GM18519 (cell line): ENCODE measurements around the gene REPS1.
"Not testable (repeated sequence)": the region's sequence is repeated elsewhere in the genome, so short reads cannot be mapped to it uniquely, and the experiment has no call there.

Source experiments
- ATAC-seq: cut with Tn5 transposase; IDR thresholded peaks from one replicate; pipeline ENCODE4 v1.9.1; 2021; ENCODE audit warnings: mild to moderate bottlenecking, moderate library complexity; ENCODE audit not compliant: unreplicated experiment, low FRiP score

Gene REPS1, protein sequence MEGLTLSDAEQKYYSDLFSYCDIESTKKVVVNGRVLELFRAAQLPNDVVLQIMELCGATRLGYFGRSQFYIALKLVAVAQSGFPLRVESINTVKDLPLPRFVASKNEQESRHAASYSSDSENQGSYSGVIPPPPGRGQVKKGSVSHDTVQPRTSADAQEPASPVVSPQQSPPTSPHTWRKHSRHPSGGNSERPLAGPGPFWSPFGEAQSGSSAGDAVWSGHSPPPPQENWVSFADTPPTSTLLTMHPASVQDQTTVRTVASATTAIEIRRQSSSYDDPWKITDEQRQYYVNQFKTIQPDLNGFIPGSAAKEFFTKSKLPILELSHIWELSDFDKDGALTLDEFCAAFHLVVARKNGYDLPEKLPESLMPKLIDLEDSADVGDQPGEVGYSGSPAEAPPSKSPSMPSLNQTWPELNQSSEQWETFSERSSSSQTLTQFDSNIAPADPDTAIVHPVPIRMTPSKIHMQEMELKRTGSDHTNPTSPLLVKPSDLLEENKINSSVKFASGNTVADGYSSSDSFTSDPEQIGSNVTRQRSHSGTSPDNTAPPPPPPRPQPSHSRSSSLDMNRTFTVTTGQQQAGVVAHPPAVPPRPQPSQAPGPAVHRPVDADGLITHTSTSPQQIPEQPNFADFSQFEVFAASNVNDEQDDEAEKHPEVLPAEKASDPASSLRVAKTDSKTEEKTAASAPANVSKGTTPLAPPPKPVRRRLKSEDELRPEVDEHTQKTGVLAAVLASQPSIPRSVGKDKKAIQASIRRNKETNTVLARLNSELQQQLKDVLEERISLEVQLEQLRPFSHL

DNA sequence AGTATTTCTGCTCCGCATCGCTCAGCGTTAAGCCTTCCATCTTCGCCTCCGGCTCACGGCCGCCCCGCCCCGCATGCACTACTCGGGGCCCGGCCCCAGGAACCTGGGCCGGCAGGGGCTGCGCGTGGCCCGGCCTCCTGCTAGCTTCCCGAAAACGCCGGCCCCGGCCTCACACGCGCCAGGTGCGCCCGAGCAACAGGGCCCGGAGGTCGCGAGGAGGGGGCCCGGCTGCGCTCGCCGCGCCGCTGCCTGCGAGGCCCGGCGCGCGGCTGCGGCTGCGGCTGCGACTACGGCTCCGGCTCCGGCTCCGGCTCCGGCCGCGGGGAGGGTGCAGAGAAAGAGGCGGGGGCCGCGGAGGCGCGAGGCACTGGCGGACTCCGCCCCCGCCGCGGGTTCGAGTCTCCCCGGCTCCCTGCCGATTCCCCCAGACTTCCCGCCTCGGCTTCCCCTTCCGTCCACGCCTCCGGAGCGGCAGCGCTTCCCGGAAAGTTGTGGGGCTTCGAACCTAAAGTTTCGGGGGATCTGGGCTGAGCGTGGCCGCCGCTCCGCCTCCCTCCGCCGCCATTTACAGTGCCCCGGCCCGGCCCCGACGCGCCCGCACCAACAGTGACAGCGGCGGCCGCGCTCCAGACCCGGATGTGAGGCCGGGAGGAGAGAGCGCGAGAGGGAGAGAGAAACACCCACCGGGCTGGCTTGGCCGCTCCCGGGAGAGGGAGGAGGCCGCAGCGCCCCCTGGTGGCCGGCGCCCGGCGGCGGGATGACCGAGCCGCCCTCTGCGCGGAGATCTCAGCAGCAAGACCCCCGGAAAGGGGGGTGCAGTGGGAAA lies at the start of gene REPS1:
Gene REPS1, minus strand, starts transcription at position 611 of the 826 bp plus-strand sequence. Its CDS starts 571 bp downstream, at position 40.
- ATAC-seq: peak; percentile 82

DNA sequence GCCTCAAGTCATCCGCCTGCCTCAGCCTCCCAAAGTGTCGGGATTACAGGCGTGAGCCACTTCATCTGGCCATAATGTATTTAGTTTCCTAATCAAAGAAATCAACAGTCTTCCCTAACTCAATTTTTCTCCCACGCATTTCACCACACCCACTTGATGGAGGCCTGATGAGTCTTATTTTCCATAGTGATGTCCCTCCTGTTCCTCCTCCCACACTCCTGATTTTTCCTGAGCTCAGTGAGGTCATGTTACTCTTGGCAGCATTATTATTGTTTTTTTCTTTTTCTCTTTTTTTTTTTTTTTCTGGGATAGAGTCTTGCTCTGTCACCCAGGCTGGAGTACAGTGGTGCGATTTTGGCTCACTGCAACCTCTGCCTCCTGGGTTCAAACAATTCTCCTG lies 49.4 kb upstream of the REPS1 start:
- no peak for ATAC-seq

DNA sequence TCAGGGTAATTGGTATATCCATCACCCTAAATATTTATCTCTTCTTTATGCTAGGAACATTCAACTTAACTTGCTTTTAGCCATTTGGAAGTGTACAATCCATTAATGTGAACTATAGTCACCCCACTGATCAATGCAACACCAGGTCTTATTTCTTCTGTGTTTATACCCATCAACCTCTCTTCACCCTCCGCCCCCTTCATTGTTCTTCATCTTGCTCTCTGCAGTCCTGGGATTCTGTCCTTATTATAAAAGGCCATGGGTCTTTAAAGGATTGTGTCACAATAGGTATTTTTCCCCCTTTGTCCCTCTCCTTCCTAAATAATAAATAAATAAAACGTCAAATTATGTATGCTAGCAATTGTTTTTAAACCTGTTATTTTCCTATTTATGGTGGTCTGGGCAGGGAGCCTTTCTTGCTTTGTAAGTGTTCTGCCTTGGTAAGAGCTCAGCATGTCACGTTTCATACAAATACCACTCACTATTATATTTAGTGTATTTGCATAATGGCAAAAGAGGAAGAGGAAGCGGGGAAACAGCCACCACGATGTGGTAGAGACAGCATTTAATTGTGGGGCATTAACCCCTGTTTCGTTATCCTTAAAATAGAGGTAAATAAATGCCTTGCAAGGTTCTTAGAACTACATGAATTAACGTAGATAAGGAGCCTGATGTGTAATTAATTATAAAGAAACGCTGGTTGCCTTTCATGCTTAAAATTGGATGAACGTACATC lies 42.3 kb upstream of the REPS1 start:
- peak; percentile 62 for ATAC-seq

DNA sequence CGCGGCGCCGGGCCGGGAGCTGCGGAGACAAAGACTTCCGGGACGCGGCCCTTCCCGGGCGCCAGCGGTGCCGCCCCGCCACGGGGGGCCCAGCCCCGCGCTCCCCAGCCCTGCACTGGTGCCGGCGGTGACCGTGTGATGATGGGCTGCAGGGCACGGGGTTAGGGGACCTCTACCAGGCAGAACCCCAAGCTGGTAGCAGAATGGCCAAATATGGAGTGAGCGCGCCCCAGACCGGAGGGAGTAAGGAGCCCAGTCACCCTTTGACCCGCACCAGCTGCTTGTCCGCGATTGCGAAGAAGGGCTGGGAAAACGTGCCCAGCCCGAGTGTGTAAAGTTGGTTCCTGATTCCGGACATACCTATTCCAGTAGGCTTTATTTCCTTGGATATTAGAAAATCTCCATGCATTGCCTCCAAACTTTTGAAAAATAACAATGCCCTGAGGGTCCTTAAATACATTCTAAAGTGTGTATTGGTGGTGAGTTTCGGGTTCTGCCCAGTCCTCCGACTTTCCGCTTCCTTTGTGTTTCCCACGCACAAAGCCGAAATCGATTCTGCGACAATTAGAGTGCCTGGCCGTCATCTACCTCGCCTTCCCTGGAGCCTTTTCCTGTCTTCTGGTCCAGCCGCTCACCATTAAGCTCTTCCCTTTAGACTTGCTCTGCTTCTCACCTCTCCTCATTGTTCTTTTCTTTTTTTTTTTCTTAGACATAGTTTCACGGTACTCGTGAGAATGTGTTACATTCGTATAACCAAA lies 41.6 kb upstream of the REPS1 start:
- ATAC-seq: peak; percentile 18

DNA sequence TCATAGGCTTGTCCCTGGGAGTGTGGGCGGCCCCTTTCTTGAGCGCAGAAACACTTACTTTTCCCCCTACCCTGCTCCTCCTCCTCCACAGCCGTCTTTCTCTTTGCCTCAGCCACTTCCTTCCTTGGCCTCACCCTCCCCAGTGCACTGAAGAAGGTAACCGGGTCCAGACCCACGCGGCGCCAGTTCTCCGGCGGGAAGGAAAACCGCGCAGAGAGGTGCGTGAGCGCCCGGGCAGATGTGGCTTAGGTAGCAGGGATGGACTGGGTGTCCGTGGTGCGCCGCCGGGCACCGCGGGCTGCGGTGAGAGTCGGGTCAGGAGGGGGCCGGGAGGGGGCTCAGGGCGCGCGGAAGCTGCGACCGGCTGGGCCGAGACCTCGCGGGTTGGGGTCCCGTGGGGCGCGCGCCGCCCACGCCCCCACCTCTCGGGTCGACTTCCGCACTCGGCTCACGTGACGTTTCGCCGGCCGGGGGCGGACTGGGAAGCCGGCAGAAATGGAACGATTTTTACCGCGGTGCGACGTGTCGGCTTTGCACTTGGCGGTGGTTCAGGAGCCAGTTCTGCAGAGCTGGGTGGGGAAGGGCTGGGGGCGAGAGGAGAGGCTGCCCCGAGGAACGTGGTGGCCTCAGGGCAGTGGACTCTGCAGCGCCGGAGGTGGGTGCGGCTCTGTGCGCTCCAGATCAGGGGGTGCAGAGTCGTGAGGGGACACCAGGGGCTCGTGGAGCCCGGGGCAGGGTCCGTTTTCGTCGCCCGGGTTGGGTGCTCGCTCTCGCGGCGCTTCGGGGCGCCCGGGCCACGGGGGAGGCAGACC lies 40.8 kb upstream of the REPS1 start, which contains the start of gene ABRACL:
Gene ABRACL, plus strand, starts transcription at position 88 of the 812 bp plus-strand sequence. CDS start 5,416 bp downstream, outside the sequence.
- ATAC-seq: peak; percentile 26

DNA sequence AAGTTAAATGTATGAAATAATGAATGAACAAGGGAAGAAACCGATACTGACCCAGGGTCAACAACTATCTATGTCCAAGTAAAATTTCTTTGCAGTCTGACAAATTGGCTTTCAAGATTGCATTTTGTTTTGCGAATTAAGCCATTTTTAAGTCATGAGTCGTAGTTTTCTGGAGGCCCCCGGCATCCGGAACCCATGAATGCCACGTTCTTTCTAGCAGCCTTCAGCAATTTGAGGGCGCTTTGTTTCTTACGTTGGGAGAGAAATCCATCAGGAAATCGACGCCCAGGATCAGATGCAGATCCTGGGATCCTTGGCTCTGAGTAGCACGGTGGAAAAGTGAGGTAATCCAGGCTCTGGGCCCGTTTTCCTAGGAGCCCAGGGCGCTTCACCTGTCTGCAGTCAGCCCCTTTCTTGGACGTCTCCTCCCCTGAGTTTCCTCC lies 40.2 kb upstream of the REPS1 start:
- ATAC-seq: peak; percentile 29

DNA sequence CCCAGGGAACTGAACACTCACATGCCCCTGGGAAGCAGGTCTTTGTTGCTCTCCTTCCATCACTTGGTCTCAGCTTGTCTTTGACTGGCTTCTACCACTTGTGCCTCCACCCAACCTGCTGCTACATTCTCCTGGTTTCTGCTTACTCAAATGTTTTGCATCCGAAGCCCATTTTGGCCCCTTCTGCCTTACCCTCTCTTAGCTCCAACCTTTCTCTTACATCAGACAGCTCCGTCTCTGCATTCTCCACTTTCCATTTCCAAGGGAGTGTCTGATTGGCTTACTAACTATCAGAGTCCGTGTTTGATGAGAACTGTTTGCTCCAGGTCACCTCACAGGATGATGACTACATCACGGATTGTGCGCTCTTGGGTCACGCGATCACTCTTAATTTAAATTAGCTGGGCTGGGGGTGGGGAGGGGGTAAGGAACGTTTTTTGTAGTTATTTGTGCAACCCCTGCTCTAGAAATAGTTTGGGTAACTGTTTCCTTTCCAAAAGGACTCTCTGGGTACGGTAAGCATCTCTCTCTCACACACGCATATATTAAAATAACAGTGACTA lies 39.6 kb upstream of the REPS1 start:
- ATAC-seq: no peak

DNA sequence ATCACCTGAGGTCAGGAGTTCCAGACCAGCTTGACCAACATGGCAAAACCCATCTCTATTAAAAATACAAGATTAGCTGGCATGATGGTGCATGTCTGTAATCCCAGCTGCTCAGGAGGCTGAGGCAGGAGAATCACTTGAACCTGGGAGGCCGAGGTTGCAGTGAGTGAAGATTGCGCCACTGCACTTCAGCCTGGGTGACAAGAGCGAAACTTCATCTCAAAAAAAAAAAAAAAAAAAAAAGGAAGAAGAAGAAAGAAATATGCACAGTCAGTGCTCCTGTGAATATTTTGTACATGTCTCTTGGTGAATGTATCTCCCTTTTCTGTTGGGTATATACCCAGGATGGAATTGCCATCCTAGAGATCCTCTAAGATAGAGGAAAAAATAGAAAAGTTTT lies 37.4 kb upstream of the REPS1 start:
- ATAC-seq: not testable (repeated sequence)

DNA sequence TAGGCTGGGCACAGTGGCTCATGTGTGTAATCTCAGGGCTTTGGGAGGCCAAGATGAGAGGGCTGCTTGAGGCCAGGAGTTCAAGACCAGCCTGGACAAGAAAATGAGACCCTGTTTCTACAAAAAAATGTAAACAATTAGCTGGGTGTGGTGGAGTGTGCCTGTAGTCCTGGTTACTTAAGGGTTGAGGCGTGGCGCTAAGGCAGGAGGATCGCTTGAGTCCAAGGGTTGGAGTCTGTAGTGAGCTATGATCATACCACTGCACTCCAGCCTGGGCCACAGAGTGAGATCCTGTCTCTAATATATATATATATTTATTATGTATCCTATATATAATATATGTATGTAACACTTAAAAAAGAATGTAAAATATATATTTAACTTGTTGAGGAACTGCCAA lies 32.6 kb upstream of the REPS1 start:
- no peak for ATAC-seq

DNA sequence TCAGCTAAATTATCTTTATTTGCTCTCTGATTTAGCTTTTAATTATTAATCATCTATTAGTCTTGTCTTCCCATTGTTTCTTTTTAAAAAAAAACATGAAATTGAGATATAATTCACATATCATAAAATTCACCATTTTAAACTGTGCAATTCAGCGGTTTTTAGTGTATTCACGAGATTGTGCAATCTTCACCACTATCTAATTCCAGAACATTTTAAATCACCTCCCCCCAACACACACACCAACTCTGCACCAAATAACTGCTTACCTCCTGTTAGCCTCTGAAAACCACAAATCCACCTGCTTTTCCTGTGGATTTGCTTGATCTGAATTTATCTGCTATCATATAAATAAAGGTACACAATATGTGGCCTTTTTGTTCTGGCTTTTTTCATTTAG lies 31.7 kb upstream of the REPS1 start:
- no peak for ATAC-seq

DNA sequence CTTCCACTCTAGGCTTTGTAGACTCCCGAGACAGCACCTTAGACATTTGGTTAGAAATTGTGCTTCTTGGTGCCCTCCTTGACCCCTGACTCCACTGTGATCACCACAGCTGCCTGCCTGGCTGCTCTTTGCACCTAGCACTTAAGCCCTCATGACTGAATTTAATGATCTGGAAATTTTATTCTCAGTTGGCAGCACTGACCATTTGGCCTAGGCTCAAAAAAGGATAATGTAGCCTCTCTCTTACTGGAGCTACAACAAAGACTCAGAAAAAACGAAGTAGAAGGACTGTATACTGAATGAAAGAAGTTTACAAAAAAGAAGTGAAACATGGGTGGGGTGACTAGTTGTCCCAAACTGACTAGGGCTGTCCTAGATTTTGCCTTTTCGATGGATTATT lies 29.2 kb upstream of the REPS1 start:
- no peak for ATAC-seq

DNA sequence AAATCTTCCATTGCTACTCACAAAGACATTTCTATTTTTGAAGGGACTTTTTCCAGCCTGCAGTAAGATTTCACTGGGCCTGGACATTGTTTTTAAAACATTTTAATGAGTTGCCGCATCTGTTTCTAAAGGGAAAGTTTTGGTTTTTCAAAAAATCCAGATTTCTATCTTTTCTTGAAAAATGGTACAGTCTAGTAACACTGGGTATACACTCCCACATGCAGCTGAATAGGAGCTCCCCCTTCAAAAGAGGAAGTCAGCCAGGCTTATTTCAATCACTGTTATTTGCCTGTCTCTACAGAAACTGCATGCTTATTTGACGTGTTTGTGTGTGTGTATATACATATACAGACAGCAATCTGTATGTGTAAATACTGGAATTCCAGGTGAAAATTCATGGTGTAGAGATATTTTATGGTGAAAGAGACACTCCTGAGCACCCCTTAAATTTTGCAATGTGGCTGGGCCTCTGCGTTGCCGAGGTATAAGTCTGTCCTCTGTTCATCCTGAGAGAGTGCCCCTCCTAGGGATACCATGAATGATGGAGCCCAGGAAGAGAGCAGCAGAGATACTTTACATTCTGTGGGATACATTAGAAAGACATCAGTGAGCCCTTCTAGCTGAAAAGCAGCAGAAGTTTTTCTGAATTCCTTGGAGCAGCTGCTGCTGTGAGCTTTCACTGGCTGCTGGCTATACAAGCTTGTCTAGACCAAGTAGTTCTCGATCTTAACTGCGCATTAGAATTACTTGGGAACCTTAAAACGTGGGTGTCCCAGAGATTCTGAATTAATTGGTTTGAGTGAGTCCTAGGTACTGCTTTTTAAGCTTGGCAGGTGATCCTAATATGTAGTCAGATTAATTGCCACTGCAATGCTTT lies 28.5 kb upstream of the REPS1 start:
- ATAC-seq: peak; percentile 85

DNA sequence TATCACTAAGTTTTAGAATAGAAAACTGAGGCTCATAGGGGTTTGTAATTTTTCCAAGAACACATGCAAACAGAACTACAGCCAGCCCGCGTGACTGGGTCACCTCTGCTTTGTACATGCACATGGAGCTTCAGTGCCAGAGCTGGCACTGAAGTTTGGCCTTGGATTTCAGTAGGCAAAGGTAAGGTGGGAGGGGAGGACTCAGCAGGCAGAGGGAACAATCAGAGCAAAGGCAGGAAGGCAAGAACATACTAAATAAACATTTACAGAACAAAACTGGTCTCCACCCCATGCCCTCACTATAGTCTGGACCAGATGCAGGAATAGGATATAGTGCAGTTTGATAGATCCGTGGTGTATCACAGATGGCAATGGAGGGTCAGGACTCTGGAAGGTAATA lies 26.9 kb upstream of the REPS1 start:
- ATAC-seq: no peak

DNA sequence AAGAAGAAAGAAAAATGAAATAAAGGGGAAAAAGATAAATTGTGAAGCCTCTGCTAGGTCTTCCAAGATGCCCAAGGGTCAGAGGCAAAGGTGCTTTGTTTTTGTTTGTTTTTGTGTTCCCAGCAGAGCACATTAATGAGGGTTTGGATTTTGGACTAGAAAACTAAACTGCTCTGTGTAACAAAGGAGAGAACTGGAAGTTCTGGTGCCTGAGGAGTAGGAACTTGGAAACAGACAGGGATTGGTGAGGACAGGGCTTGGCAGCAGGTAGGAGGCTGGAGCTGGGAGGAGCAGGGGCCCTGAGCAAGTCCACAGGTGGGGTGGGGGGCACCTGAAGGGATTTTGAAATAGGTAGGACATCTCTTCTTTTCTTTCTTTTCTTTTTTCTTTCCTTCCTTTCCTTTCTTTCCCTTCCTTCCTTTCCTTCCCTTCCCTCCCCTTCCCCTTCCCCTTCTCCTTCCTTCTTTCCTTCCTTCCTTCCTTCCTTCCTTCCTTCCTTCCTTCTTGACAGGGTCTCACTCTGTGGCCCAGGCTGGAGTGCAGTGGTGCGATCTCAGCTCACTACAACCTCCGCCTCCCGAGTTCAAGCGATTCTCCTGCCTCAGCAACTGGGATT lies 25.2 kb upstream of the REPS1 start:
- ATAC-seq: no peak

DNA sequence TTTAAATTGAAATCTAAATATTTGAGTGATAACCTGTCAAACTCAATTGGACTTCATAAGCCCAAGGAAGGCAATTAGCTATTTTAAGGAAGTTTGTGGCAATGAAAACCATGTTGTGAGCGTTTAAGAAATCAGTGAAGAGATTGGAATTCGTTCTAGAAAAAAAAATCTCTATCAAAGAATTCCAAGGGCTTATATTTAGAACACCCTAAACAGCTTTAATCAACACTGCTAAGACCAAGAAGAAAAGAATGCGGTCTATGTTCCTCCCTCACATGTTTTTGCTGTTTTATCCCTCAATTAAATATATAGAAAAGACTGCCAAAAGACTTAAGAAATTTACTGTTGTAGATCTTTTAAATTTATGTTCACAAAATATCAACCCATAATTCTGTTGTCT lies 23.9 kb upstream of the REPS1 start:
- no peak for ATAC-seq

DNA sequence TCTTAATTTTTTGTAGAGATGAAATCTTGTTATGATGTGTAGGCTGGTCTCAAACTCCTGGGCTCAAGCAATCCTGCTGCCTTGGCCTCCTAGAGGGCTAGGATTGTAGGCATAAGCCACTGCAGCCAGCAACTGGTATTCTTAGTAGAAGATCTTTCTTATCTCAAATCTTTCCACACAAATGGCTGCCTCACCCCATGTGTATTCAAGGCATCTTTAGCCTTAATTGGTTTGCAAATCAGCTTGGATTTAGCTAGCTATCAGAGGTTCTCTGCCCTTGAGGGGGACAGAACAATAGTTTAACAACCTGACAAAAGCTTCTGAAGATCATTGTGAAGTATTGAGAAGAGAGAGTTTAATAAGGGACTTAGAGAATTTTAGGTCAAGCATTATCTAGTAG lies 22.6 kb upstream of the REPS1 start:
- no peak for ATAC-seq

DNA sequence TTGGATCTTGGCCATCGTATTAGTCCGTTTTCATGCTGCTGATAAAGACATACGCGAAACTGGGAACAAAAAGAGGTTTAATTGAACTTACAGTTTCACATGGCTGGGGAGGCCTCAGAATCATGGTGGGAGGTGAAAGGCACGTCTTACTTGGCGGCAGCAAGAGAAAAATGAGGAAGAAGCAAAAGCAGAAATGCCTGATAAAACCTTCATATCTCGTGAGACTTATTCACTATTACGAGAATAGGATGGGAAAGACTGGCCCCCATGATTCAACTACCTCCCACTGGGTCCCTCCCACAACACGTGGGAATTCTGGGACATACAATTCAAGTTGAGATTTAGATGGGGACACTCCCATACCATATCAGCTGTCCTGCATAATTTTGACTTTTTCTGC lies 20.1 kb upstream of the REPS1 start:
- ATAC-seq: no peak
